Activated T-helper 9 cell treated with anti-CD3 and anti-CD28 coated beads, Interleukin-2, amount 50 U/mL, for 16 hours (primary cell): ENCODE measurements around the gene ENPP3.
"Not testable (repeated sequence)": the region's sequence is repeated elsewhere in the genome, so short reads cannot be mapped to it uniquely, and the experiment has no call there.

Source experiments
- DNase-seq: peaks from one replicate; pipeline ENCODE4 v3.0.0-alpha.2; 2020; ENCODE audit warnings: low read depth

ENPP3 gene

DNA sequence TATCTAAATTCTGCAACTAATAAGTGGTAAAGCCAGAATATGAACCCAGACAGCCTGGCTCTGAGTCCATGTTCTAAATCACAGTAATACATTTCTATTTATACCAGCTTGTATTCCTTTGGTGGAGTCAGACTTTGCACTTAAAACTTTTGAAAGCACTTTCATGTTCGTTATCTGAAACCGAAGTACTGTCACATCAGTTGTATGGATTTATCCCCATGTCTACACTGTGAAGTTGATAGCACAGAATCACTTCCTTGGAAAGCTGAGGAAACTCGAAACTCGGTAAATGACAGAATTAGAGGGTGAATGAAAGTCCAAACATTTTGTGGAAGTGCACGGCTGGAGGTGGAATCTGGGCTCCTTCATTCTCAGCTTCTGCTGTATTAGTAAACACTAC, 102.0 kb downstream of the ENPP3 start:
- DNase-seq = no peak

DNA sequence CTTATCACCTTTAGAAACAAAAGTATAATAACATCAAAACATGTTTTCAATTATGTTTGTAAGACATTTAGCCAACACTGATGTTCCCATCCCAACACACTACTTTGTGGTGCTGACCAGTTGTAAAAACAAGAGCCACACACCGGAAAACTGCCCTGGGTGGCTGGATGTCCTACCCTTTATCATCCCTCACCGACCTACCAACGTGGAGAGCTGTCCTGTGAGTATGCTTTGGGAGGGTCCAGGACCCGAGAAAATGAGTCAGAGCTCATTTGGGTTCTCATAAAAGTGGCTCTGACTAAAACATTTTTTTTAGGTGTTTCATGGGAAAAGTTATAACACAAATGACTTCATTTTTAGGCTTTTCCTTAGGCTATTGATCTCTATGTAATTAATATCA, 103.1 kb downstream of the ENPP3 start:
- no peak for DNase-seq

DNA sequence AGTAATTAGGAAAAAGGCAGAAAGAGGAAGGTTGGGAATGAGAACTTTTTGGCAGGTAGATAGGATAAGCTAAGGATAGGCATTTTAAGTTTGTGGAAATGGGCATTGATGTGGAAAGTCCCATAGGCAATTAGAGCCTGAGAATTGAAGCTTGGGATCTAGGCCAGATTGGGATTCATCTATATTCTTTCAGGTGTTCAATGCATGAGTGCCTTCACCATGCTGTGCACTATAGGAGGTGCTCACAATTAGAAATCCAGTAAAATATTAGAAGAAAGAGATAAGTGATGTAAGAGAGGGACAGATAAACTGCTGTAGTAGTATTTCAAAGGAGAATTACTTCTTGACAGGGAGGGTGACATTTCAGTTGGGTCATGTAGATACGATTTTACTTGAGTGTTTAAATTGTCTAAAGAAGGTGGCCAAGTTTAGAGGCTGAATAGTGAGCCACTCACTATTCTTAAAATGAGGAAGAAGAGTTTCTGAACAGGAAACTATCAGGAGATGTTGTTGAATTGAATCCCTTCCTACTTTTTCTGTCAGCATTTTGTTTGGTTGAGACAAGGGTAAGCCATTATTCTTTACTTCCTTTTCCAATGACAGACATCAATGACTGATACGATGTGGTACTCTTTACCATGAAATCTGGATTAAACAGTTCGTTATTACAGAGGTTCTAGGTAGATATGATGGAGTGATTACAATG, 104.7 kb downstream of the ENPP3 start:
- no peak for DNase-seq

DNA sequence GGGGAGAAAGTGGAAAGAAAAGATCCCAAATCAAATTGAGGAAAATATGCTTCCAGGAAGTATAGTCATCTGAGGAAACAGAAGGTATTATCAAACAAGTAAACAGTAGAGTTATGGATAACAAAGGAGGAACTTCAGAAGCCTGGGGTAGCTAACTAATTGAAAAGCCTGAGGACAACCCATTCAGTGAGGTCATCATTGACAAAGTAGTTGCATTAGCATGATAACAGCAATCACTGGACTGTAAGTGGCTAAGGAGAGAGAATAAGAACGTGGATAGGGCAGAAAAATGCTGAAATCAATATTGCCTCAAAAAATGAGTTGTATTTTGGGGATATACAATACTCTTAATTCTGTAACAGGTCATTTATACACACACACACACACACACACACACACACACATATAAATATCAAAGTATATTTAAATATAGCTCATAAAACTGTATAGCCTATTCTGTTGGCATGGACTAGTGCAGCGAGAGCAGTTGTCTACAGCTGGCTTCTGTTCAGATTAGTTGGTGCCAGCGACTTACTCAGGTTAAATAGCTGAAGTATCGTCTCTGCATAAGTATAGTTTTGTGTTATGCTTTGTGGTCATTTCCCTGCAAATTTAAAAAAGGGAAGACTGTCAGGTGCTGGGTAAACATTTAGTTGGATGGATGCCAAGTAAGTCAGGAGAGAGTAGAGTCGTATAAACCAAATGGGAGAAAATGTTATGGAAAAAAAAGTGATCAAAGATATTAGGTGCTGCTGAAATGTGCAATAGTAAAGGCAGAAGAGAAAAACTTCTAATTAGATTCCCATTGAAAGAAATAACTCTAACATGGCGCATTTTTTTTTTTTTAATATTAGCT, 107.6 kb downstream of the ENPP3 start:
- no peak for DNase-seq

DNA sequence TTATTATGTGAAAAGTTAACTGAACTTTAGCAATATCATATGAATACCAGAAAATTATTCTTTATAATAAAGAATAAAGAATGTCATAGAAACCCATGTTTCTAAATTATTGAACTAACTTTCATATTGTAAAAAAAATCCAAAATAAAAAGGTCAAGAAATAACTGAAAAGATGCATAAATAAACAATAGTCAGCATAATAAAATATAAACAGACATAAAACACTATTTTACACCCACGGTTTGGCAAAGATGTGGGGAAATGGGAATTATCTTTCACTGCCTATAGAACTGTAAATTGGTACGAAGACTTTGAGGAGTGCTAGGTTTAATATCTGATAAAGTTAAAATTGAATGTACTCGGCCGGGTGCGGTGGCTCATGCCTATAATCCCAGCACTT, 108.4 kb downstream of the ENPP3 start:
- DNase-seq = no peak

DNA sequence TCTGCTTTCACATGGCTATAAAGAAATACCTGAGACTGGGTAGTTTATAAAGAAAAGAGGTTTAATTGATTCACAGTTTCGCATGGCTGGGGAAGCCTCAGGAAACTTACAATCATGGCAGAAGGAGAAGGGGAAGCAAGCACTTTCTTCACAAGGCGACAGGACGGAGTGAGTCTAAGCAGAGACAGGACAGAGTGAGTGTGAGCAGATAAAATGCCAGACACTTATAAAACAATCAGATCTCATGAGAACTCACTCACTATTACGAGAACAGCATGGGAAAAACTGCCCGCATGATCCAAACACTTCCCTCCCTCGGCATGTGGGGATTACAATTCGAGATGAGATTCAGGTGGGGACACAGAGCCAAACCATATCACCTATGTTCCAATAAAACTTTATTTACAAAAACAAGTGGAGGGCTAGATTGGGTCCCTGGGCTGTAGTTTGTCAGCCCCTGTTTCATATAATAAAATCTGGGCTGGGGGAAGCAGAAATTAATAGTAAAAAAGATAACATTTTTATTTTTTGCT, 110.8 kb downstream of the ENPP3 start:
- DNase-seq = no peak

DNA sequence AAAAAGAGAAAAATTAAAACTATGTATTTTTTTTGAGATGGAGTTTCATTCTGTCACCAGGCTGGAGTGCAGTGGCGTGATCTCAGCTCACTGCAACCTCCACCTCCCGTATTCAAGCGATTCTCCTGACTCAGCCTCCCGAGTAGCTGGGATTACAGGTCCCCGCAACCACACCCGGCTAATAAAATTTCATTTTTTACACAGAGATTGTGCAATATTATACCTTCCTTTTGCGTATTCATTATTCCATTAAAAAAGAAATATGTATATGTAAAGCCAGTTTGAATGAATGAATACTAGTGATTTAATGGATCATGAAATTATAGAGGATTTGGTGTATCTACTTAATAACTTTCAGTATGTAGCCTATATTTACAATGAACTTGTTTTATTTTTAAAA, 111.9 kb downstream of the ENPP3 start:
- DNase-seq = no peak

DNA sequence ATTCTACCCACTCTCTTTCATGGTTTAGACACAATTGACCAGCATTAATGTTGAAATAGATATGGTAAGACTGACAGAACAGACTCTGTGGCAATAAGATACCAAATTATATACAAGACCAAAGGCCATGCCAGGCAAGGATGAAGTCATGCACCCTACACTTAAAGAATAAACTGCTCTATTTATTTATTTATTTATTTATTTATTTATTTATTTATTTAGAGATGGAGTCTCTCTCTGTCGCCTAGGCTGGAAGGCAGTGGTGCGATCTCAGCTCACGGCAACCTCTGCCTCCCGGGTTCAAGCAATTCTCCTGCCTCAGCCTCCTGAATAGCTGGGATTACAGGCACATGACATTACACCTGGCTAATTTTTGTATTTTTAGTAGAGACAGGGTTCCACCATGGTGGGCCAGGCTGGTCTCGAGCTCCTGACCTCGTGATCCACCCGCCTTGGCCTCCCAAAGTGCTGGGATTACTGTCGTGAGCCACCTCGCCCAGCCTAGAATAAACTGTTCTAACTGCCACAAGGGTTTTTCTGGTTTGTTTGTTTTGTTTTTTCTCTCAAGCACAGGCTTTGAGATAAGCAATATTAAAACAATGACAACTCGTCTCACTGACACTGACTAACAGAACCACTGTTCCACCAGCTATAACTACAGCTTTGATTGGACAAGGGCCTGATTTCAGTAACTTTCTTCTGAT, 114.1 kb downstream of the ENPP3 start:
- not testable (repeated sequence) for DNase-seq

DNA sequence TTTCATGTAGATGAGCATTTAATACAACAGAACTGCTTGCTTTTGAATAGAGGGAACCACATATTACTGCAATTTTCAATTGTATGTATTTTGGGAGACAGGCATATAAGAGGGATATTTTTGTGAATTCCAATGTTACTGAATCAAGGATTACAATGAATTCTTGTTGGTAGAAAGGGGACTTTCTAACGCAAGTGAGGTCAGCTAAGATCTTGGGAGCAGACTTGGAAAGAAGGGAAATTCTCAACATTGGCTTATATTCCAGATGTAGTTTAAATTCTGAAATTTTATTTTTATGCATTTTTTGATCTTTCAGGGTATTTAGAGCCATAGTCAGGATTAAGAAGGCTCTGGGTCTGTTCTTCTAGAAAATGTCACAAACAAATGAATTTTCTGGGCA, 117.0 kb downstream of the ENPP3 start:
- no peak for DNase-seq

DNA sequence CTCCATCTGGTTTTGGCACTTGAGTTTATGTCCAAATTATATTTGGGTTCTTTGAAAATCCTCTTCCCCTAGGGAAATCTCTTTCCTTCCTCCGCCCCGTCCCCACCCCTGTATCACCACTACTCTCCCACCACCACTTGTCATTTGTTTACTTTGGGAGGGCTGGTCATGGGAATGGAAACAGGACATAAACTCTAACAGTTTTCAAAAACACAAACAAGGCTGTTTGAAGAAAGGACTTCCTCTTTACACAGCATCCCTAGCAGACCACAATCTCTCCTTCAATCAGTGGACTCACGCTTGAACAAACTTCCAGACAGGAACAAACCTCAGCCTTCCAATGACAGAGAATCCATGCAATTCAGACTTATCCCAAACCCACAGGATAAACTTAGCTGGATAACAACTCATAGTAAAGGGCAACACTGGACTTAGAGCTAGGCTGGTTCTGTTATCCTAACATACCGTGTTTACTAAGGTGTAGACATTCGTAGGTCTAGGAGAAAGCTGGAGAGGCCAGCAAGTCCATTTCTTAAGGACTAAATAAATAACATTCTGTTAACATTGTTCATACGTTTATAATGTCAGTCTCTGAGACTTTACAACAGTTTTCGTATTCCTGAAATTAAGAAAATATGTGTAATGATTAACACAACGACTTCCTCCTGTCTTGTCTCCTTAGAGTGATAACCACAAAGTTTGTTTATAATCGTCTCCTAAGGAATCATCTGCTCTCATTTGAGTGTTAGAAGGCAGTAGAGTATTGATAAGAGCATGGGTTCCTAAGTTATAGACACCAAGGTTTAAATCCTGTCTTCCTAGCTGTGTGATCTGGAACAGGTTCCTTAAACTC, 117.8 kb downstream of the ENPP3 start:
- DNase-seq = no peak

DNA sequence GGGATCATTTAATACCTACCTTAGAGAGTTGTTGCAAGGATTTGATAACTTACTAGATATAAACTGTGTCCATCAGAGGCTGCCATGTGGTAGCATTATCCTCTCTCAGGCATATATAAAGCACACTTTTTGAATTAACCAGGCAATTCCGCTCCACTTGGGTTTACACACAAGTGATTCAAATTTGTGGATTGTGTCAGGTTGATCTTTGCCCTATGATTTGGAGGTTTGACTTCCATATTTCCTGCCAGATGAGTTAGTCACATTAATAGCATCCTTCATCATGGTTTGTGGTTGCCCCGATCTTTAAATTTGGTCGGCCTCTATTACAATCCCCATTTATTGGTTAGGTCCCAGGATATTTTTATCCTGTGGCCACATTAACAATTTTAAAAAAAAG, 118.5 kb downstream of the ENPP3 start:
- no peak for DNase-seq

DNA sequence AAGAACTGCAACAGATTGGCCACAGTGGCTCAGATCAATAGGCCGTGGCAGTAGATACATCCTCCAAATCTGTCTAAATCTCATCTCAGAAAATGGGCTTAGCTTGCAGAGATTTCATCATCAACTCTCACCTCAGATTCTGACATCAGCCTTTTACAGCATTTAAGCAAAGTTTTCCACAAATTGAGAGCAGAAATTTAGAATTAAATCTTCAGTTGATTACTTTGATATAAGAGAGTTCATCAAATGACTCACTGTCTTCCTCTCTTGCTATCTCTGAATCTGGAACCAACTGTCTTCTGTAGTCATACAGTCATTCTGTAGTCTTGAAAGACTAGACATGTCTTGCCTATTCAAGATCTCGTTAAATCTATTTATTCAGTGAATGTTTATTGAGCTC, 118.9 kb downstream of the ENPP3 start:
- DNase-seq = no peak

DNA sequence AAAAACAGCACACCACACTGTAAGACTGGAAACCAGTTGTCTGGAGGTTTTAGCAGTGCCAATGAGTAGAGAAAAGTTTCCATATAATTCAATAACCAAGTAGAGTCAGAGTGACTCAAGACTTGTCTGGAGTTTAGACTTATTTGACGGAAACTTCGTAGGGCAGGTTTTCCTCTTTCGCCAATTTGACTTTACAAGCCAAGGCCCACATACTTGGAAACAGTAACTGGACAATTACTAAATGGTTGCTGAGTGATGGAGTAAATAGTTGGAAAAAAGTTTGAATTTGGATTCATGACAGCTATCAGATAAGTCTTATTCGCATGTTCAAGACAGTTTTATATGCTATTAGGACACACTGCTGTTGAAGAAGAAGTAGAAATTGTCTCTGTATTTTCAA, 121.8 kb downstream of the ENPP3 start:
- no peak for DNase-seq

DNA sequence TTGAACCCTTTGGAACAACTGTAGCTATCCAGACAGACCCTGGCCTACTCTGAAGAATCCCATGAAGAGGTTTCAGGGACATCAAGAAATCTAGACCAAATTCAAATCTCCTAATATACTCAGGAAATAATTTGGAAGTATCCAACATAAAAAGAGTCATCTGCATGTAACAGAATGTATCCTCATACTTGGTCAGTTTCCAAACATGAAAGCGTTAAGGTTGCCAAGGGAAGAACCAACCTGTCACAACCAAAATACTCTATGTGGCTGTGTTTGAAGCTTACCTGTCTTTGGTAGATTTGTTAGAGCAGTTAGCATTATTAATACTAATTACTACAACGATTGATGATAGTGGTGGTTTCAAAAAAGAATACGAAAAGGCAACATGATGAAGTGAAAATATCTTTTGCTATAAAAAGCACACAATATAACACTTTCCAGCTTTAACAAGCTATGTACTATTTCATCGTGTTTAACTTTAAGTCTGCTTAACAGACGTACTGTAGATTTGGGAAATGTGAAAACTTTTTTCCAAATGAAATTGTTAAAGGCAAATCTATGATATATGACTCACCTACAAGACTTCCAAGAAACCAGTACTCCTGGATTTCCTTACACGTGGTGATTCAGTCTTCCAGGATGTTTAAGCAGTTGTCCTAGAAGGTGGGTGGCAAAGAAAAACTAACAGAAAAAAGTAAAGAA, 124.1 kb downstream of the ENPP3 start:
- no peak for DNase-seq

DNA sequence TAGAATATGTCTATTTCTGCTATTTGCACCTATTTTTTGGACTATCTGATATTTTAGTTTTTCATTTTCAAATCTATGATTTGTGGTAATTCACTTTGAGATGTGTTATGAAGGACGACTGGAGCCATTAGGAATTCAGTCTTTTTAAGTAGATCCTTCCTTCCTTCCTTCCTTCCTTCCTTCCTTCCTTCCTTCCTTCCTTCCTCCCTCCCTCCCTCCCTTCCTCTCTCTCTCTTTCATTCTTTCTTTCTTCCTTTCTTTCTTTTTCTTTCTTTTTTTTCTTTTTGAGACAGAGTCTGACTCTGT, 124.6 kb downstream of the ENPP3 start:
- no peak for DNase-seq

DNA sequence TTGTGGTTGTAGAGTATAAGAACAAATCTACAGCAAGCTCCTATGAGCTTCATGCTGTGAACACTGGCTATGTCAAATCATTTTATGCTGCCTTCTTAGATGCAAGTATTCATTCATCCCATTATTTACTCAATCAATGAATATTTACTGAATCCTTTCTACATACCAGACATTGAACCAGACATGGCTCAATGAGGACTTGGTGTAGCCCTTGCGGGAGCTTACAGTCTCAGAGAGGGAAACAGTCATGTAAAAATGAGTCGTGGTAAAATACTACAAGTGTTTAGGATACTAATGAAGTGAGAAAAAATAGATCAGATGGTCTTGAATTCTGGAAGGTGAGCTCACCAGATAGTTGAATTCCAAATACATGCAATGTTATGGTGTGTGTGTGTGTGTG, 125.9 kb downstream of the ENPP3 start:
- no peak for DNase-seq

DNA sequence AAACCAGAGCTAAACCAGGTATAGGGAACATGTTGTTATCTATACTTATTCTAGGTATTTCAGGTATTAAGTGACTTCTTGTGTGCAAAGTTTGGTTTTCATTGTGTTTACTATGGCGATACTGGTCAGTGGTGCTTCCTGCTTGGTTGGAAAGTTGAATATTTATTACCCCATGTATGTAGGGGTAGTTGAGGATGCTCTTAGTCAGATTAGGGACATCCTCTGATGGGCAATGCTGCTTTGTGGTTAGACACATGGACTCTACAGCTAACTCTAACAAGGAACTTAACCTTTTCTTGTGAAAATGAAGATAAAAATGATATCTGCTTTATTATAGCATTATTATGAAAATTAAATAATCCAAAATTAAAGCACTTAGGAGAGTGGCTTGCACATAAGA, 126.6 kb downstream of the ENPP3 start:
- DNase-seq = no peak

DNA sequence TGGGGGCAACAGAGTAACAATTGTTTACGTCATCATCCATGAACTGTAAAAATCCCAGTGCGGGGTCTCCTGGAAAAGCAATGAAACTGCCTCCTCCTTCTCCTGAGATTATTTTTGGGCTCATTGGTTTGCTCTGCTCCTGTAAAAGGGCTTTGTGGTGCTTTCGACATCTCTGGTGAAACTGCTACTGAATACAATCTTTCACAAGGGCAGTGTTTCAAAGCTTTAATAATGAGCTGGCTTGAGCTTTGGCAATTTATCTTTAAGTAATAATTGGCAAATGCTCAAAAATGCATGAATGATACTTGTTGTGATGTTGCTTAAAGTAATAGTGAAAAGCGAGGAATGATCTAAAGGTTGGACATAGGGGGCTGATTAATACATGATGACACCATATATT, 127.2 kb downstream of the ENPP3 start:
- DNase-seq = no peak

DNA sequence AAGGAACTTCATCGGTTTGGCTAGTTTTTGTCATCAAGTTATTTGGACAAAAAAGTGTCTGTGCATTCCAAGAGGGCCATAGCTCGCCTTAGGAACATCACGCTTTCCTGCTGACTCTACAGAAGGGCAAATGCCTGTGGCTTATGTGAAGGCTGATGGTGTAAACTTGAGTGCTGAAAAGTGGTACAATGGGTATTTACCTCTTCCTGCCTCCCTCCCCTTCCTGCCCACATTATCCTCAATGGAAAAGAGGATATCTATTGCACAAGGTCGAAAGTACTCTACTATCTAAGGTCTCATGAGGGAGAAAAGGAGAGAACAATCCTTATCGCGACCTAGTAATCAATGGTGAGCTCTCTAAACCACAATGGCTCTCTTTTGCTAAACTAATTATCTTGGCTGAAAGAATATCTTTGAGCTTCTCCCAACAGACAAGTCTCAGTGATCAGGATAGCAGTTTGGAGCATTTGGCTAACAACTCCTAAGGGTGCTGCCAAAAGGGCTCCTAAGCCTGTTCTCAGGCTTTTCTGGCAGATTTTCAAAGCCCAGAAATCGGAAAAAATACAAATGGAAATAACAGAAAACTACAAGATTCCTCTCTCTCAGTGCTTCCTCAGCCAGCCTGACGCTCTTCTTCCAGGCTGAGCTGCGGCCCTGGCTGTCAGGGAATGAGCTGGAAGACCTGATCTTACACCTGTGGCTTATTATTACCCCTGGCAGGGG, 128.1 kb downstream of the ENPP3 start:
- DNase-seq = no peak

DNA sequence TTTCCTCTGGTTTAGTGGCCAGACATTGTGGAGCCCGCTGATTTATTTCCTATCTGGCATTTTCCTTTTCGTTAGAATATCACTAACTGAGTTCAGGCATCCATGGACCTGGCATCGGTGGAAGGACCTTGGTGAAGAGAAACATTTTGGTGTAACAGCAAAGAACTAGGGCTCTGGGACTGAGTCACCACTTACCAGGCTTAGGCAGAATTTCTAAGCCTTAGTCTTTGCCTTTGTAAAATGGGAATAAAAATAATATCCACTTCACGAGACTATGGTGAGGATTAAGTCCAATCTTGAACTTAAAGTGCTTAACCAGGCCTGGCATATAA, 128.7 kb downstream of the ENPP3 start:
- DNase-seq = no peak

DNA sequence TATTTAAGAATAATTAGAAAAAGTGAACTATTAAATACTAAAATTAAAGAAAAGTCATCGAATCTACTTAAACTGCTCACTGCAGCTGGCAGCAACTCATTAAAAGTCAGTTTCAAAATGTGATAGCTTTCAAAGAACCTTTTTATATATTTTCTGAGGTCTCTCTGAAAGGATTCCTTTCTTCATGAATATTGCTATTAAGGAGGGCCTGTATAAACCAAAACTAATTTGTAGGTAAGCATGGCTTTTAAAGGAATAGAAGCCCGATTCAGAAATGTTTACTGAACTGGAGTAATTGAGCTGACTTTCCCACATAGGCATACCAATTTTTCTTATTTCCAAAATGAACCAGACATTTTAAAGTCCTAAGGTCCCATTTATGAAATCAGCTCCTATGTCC, 129.5 kb downstream of the ENPP3 start:
- DNase-seq = no peak
